ENCODE results near the gene KIAA0825. TPM values are rescaled to one million over a fixed set of nuclear protein-coding genes. Genes with fewer than 3 reads are reported as not detected.
"Not testable (repeated sequence)": the region's sequence is repeated elsewhere in the genome, so short reads cannot be mapped to it uniquely, and the experiment has no call there.

KIAA0825 gene
- total RNA-seq, 1 experiment from 2014 or later = 1.9 TPM

DNA sequence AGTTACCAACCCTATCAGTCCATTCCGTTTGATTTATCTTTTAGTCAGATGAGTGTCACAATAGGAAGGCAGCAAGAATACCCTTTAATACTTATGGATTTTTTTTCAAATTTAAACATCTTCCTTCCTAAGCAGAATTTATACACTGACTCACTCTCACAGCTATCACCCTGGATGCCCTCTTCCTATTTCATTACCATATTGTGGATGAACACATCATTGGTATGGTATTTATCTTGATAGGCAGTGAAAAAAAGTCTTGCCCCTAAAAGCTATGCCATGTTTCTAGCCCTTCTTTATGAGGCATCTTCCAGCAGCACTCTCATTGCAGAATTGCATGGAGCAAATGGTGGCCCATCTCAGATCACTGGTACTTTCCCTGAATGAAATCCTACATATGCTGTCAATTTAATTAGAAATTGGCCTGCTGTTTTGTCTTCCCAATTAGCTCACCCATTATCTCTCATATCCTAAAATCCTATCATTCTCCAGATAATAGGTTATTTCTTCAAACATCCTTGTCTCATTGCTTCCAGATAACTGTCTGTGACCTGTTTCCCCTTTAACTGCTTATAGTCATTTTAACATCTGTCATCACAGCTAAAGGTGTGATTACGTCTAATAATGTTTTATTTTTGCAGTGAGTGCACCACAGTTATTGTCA, 443.5 kb downstream of the KIAA0825 start:
- Histone ChIP-seq H3K4me3 (no peak overlapping the region), H3K27ac (no peak overlapping the region), H3K27me3 (replicated peaks) (no peaks in the 10 kb centered on the region), H3K9me3 (replicated peaks) (no peaks in the 10 kb centered on the region), H3K36me3 (no peaks in the 10 kb centered on the region), H3K4me1 (replicated peaks) (0 out of 2 replicates have a peak, but pooled peaks cover 3% of the 10 kb centered on the region)
- no peak for DNase-seq (ENCODE audit: low read depth in 1 of 2, low spot score in 2 of 2)

DNA sequence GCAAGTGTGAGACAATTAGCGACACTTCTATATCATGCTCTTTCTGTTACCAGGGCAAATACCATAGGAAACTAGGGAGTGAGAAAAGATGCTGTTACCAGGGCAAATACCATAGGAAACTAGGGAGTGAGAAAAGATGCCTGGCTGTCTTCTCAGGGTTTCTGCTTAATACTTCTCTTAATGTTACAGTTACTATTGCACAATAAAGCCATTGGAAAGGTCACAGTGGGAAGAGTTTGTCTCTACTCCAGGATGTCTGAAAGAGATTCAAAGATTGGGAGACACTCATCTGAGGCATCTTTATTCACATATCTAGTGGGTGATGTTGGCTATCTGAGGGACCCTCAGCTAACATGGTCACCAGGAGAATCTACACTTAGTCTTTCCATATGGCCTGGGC, 445.3 kb downstream of the KIAA0825 start:
- Histone ChIP-seq H3K9me3 (replicated peaks) (no peaks in the 10 kb centered on the region), H3K4me3 (no peak overlapping the region), H3K36me3 (no peaks in the 10 kb centered on the region), H3K27ac (no peak overlapping the region), H3K4me1 (replicated peaks) (0 out of 2 replicates have a peak, but pooled peaks cover 3% of the 10 kb centered on the region), H3K27me3 (replicated peaks) (no peaks in the 10 kb centered on the region)
- DNase-seq (ENCODE audit: low read depth in 1 of 2, low spot score in 2 of 2) = no peak

DNA sequence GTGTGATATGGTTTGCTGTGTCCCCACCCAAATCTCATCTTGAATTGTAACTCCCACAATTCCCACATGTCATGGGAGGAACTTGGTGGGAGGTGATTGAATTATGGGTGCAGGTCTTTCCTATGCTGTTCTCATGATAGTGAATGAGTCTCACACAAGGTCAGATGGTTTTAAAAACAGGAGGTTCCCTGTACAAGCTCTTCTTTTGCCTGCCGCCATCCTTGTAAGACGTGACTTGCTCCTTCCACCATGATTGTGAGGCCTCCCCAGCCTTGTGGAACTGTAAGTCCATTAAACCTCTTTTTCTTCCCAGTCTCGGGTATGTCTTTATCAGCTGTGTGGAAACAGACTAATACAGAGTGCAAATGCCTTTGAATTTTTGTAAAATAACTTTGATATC, 447.3 kb downstream of the KIAA0825 start:
- not testable (repeated sequence) for H3K27ac ChIP-seq; H3K27me3 ChIP-seq (replicated peaks); H3K36me3 ChIP-seq; H3K9me3 ChIP-seq (replicated peaks); DNase-seq (ENCODE audit: low read depth in 1 of 2, low spot score in 2 of 2); H3K4me1 ChIP-seq (replicated peaks); H3K4me3 ChIP-seq

DNA sequence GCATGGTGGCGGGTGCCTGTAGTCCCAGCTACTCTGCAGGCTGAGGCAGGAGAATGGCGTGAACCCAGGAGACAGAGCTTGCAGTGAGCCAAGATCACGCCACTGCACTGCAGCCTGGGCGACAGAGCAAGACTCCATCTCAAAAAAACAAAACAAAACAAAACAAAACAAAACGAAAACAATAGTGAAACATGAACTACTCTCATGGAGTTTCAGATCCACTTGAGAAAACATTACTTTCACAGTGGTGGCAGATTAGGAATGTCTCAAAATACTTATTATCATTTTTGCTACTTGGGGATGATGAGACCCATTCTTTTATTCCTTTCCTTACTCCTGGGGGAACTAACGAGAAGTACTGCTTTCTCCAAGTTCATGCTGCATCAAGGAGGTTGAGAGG, 448.2 kb downstream of the KIAA0825 start:
- H3K27me3 ChIP-seq (replicated peaks); H3K4me1 ChIP-seq (replicated peaks); DNase-seq (ENCODE audit: low read depth in 1 of 2, low spot score in 2 of 2); H3K4me3 ChIP-seq; H3K36me3 ChIP-seq; H3K27ac ChIP-seq; H3K9me3 ChIP-seq (replicated peaks): not testable (repeated sequence)

DNA sequence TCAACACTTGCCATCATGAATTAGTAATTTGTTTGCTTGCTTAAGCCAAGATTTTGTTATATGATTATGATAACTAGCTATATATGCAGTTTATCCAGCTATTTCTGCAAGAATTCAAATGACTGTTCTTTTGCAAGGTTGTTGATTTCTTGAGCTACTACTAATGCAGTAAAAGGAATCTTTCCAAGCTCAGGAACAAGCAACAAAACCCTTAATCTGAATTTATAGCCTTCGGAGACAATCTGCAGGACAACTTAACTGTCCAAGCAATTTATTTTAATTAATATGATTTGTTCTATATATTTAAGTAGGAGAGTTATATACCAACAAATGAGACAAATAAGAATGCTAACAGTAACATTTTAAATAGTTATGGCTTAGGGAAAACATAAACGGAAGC, 450.3 kb downstream of the KIAA0825 start:
- DNase-seq (ENCODE audit: low read depth in 1 of 2, low spot score in 2 of 2) = no peak
- H3K36me3 ChIP-seq = no peaks in the 10 kb centered on the region
- no peak overlapping the region for H3K27ac ChIP-seq
- H3K4me1 ChIP-seq (replicated peaks) = no peaks in the 10 kb centered on the region
- H3K4me3 ChIP-seq = no peak overlapping the region
- H3K9me3 ChIP-seq (replicated peaks) = no peaks in the 10 kb centered on the region
- no peaks in the 10 kb centered on the region for H3K27me3 ChIP-seq (replicated peaks)

DNA sequence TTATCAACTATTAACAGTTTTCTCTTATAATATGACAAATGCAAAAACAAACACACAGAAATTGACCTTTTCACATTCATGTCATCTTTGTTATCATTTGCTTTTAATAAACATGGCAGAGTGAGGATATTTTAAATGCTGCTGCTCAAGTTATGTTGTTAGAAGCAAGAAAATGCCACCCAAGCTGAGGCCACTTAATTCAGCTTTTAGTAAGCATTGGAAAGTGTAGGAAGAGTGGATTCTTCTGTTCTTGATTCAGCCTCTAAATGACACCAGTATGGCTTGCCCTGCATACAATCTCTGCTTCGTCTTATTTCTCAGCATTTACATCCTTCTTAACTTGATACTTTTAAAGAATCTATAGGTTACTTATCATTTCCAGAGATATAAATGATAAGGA, 456.6 kb downstream of the KIAA0825 start:
- Histone ChIP-seq H3K36me3 (no peaks in the 10 kb centered on the region), H3K27me3 (replicated peaks) (no peaks in the 10 kb centered on the region), H3K27ac (no peak overlapping the region), H3K4me3 (no peak overlapping the region), H3K4me1 (replicated peaks) (peaks cover 10% of the 10 kb centered on the region; the same call in 1 of the 2 replicates), H3K9me3 (replicated peaks) (no peaks in the 10 kb centered on the region)
- no peak for DNase-seq (ENCODE audit: low read depth in 1 of 2, low spot score in 2 of 2)

DNA sequence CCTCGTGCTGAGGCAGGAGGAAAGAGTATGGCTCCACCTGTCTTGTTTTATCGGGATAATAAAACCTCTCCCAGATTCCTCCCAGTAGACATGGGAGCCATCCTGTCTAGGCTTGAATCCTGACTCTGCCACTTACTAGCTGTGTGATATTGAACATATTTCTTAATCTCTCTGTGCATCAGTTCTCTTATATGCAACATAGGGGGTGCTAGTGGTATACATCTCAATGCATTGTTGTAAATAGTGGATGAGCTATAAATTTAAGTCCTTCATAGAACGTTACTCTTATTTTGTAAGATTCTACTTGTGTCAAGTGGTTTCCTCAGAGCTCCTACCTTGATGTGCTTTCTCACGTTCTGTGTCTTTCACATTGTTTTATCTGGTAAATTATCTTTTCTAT, 459.3 kb downstream of the KIAA0825 start:
- no peak for DNase-seq (ENCODE audit: low read depth in 1 of 2, low spot score in 2 of 2)
- Histone ChIP-seq H3K4me3 (no peak overlapping the region), H3K36me3 (no peaks in the 10 kb centered on the region), H3K4me1 (replicated peaks) (peaks cover 10% of the 10 kb centered on the region; the same call in 1 of the 2 replicates), H3K27me3 (replicated peaks) (no peaks in the 10 kb centered on the region), H3K27ac (no peak overlapping the region), H3K9me3 (replicated peaks) (no peaks in the 10 kb centered on the region)

DNA sequence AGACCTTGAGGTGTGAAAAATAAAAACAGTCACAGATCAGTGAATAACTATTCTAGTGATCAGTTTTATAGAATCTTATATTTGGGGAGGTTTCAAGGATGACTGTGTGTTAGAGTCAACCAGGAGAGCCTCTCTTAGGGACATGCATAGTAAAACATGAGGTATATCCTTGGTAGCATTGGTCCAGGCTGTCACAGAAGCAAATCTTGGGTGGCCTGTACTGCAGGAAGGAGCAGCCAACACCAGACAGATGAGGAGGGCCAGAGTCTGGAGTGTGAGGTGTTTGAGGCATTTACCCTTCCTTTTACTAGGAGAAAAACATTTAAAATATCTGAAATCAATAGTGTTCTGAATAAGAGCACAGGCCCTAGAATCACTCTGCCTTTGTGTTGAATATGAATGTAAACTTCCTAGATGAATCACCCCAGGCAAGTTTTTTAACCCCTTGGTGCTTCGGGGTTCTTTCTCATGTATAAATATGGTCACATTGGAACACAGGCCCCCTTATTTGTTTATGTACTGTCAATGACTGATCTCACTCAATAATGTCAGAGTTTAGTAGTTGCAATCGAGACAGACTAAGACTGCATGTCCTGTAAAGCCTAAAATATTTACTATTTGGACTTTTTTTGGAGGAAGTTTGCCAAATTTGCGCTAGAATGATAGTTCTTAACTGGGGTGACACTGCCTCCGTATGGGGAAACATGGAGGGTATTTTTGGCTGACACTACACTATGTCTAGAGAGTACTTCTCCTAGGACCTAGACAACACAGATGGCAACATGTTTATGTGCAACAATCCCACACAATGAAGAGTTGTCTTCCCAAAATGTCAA, 460.5 kb downstream of the KIAA0825 start:
- H3K4me3 ChIP-seq = no peak overlapping the region
- H3K27ac ChIP-seq = no peak overlapping the region
- H3K9me3 ChIP-seq (replicated peaks) = no peaks in the 10 kb centered on the region
- no peaks in the 10 kb centered on the region for H3K27me3 ChIP-seq (replicated peaks)
- peaks cover 10% of the 10 kb centered on the region; the same call in 1 of the 2 replicates for H3K4me1 ChIP-seq (replicated peaks)
- peak in 1 of 2 experiments; percentile 23 for DNase-seq (ENCODE audit: low read depth in 1 of 2, low spot score in 2 of 2)
- H3K36me3 ChIP-seq = no peaks in the 10 kb centered on the region

DNA sequence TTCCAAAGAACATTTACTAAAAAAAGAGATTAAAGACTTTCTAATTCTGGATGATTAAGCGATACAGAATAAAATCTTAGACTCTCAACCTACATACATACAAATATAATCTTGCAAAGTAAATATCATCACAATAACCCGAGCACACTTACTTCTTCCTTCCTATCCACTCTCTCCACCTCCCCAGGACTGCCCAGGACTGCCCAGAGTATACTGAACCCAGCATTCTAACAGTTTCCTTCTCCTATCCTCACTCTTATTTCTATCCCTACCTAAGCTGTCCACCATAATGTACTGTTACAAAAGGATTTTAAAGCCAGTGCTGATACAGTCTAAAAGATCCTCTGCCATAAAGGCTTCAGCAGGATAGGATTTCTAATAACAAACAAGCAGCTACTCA, 463.7 kb downstream of the KIAA0825 start:
- H3K27me3 ChIP-seq (replicated peaks) = no peaks in the 10 kb centered on the region
- no peaks in the 10 kb centered on the region for H3K36me3 ChIP-seq
- H3K4me3 ChIP-seq = no peak overlapping the region
- no peak for DNase-seq (ENCODE audit: low read depth in 1 of 2, low spot score in 2 of 2)
- no peaks in the 10 kb centered on the region for H3K9me3 ChIP-seq (replicated peaks)
- no peak overlapping the region for H3K27ac ChIP-seq
- peaks cover 10% of the 10 kb centered on the region; the same call in 1 of the 2 replicates for H3K4me1 ChIP-seq (replicated peaks)

DNA sequence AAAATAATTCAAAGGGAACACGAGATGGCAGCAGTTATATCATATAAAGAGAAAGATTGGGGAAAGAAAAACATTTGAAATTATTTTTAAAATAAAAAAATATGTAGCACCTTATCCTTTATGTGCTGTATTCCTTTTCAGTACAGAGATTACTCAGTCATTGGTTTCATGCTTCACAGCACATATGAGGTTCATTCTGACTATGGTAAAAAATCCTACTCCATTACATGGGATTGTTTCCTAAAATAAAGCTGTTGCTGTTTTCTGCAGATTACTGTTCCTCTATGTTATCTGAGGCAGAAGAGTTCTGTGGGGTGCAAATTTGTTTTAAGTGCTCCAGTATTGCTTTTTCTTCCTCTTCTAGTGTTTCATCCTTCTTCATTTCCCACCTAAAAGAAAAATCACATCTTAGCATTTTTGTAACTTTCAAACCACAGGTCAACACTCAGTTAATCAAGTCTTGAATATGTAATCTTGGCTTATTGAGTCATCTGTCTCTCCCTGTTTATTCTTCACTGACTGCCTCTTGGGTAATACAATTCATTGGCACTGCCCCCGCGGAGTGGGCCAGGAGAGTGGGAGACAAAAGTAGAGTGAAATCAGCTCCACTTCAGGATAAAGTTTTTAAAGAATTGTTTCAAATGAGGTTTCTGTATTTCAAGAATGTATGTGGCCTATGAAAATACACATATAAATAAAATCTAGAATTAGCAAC, 464.5 kb downstream of the KIAA0825 start:
- H3K36me3 ChIP-seq = no peaks in the 10 kb centered on the region
- no peak overlapping the region for H3K4me3 ChIP-seq
- no peak for DNase-seq (ENCODE audit: low read depth in 1 of 2, low spot score in 2 of 2)
- peaks cover 10% of the 10 kb centered on the region; the same call in 1 of the 2 replicates for H3K4me1 ChIP-seq (replicated peaks)
- H3K9me3 ChIP-seq (replicated peaks) = no peaks in the 10 kb centered on the region
- H3K27me3 ChIP-seq (replicated peaks) = no peaks in the 10 kb centered on the region
- H3K27ac ChIP-seq = no peak overlapping the region

DNA sequence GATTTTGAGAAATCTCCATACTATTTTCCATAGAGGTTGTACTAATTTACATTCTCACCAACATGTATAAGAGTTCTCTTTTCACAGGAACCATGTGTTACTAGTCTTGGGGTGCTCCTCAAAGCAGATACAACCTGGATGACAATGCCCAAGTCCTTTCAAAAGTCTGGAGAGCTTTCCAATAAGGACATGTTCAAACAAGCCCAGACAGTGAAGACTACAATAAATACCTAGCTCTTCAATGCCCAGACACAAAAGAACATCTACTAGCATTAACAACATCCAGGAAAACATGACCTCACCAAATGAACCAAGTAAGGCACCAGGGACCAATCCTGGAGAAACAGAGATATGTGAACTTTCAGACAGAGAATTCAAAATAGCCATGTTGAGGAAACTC, 474.8 kb downstream of the KIAA0825 start:
- not testable (repeated sequence) for H3K9me3 ChIP-seq (replicated peaks); H3K27ac ChIP-seq; H3K4me1 ChIP-seq (replicated peaks); DNase-seq (ENCODE audit: low read depth in 1 of 2, low spot score in 2 of 2); H3K27me3 ChIP-seq (replicated peaks); H3K36me3 ChIP-seq; H3K4me3 ChIP-seq

DNA sequence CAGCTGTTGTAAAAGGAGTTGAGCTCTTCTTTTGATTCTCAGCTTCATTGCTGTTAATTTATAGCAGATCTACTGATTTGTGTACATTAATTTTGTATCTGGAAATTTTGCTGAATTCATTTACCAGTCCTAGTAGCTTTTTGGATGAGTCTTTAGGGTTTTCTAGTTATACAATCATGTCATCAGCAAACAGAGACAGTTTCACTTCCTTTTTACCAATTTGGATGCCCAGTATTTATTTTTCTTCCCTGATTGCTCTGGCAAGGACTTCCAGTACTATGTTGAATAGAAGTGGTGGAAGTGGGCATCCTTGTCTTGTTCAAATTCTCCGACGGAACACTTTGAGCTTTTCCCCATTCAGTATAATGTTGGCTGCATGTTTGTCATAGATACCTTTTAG, 478.1 kb downstream of the KIAA0825 start:
- Histone ChIP-seq H3K4me3 (no peak overlapping the region), H3K27ac (no peak overlapping the region), H3K9me3 (replicated peaks) (no peaks in the 10 kb centered on the region), H3K27me3 (replicated peaks) (no peaks in the 10 kb centered on the region), H3K36me3 (no peaks in the 10 kb centered on the region), H3K4me1 (replicated peaks) (no peaks in the 10 kb centered on the region)
- DNase-seq (ENCODE audit: low read depth in 1 of 2, low spot score in 2 of 2) = no peak

DNA sequence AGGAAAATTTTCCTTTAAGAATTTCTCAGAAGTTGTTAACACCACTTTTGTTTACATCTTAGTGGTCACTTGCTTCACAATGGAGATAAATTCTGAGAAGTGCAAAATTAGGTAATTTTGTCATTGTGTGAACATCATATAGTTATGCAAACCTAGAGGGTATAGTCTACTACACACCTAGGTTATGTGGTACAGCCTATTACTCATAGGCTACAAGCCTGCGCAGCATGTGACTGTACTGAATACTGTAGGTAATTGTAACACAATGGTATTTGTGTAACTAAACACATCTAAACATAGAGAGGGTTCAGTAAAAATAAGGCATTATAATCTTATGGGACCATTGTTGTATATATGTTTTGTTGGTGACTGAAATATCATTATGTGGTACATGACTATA, 488.3 kb downstream of the KIAA0825 start:
- no peak overlapping the region for H3K27ac ChIP-seq
- H3K27me3 ChIP-seq (replicated peaks) = no peaks in the 10 kb centered on the region
- no peak overlapping the region for H3K4me3 ChIP-seq
- no peaks in the 10 kb centered on the region for H3K4me1 ChIP-seq (replicated peaks)
- no peaks in the 10 kb centered on the region for H3K9me3 ChIP-seq (replicated peaks)
- no peak for DNase-seq (ENCODE audit: low read depth in 1 of 2, low spot score in 2 of 2)
- H3K36me3 ChIP-seq = no peaks in the 10 kb centered on the region

DNA sequence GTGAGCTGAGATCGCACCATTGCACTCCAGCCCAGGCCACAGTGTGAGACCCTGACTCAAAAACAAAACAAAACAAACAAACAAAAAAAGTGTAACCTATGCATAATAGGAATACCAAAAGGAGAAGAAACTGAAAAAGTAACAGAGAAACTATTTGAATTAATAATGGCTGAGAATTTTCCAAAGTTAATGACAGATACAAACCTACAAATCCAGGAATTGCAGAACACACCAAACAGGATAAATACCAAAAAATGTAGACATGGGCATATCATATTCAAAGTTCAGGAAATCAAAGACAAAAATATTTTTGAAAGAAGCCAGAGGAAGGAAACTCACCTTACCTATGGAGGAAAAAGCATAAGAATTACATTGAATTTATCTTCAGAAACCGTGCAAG, 493.3 kb downstream of the KIAA0825 start:
- no peaks in the 10 kb centered on the region for H3K36me3 ChIP-seq
- H3K4me1 ChIP-seq (replicated peaks) = no peaks in the 10 kb centered on the region
- no peaks in the 10 kb centered on the region for H3K9me3 ChIP-seq (replicated peaks)
- H3K27ac ChIP-seq = no peak overlapping the region
- no peaks in the 10 kb centered on the region for H3K27me3 ChIP-seq (replicated peaks)
- DNase-seq (ENCODE audit: low read depth in 1 of 2, low spot score in 2 of 2) = no peak
- H3K4me3 ChIP-seq = no peak overlapping the region
